ENCODE data around the gene THUMPD3.
A peak's percentile ranks its signal among the peaks of the same experiment; 100 is the strongest.

The THUMPD3 gene

GRCh38 chr3:9351709-9352126 lies 11.1 kb upstream of the THUMPD3 start:
- DNase-seq (ENCODE audit: low spot score) = peak; percentile 18
- ChIA-PET CTCF (interaction anchor here (0.7 kb wide), 1 partner anchor 11 kb away, joined by 3 read pairs; the partner anchor contains the start of gene THUMPD3), POLR2A (ENCODE audit: low non-redundant PET) (no interaction called here)
- no peak overlapping the region for H3K27ac ChIP-seq
- TF ChIP-seq CTCF (conservative IDR thresholded peaks at IDR 0.05; ENCODE audit: low read depth) = no peak

- TF ChIP-seq CTCF (conservative IDR thresholded peaks at IDR 0.05; ENCODE audit: low read depth) = peak; percentile 95
- CTCF ChIA-PET = interaction anchor here (0.6 to 0.8 kb wide), 3 partner anchors 9 to 290 kb away, joined by 3 read pairs; partner anchors contain the start of gene THUMPD3
- DNase-seq (ENCODE audit: low spot score) = peak; percentile 62
- no peak overlapping the region for H3K27ac ChIP-seq
- POLR2A ChIA-PET (ENCODE audit: low non-redundant PET) = no interaction called here
Observed at GRCh38 chr3:9352917-9353752, 9.7 kb upstream of the THUMPD3 start.

- TF ChIP-seq CTCF (conservative IDR thresholded peaks at IDR 0.05; ENCODE audit: low read depth) = no peak
- CTCF ChIA-PET = interaction anchor here (0.7 to 1.0 kb wide), 2 partner anchors 8 to 450 kb away, joined by 3 read pairs; no protein-coding TSS in a partner anchor
- DNase-seq (ENCODE audit: low spot score) = no peak
- POLR2A ChIA-PET (ENCODE audit: low non-redundant PET) = interaction anchor here (1.6 kb wide), 1 partner anchor 35 kb away, joined by 8 read pairs; no protein-coding TSS in a partner anchor
- H3K27ac ChIP-seq = peak overlapping the region; percentile 88
Observed at GRCh38 chr3:9361691-9362388, 1.0 kb upstream of the THUMPD3 start.

GRCh38 chr3:9369508-9369907 lies 6.7 kb downstream of the THUMPD3 start:
- CTCF ChIA-PET = no interaction called here
- POLR2A ChIA-PET (ENCODE audit: low non-redundant PET) = interaction anchor here (0.6 kb wide), 1 partner anchor 17 kb away, joined by 3 read pairs; no protein-coding TSS in a partner anchor
- no peak for DNase-seq (ENCODE audit: low spot score)
- no peak for TF ChIP-seq CTCF (conservative IDR thresholded peaks at IDR 0.05; ENCODE audit: low read depth)
- no peak overlapping the region for H3K27ac ChIP-seq

- DNase-seq (ENCODE audit: low spot score) = no peak
- ChIA-PET POLR2A (ENCODE audit: low non-redundant PET) (no interaction called here), CTCF (no interaction called here)
- no peak overlapping the region for H3K27ac ChIP-seq
- TF ChIP-seq CTCF (conservative IDR thresholded peaks at IDR 0.05; ENCODE audit: low read depth) = no peak
Observed at GRCh38 chr3:9373465-9373864, 10.6 kb downstream of the THUMPD3 start.

GRCh38 chr3:9377981-9378380 lies 15.1 kb downstream of the THUMPD3 start:
- no peak for TF ChIP-seq CTCF (conservative IDR thresholded peaks at IDR 0.05; ENCODE audit: low read depth)
- no peak for DNase-seq (ENCODE audit: low spot score)
- ChIA-PET POLR2A (ENCODE audit: low non-redundant PET) (no interaction called here), CTCF (no interaction called here)
- H3K27ac ChIP-seq = no peak overlapping the region

Measured in RWPE1 (cell line).